GM10847 (cell line): Measurements from ENCODE around the gene PARP8.

Experiments
- POLR2A ChIP-seq: IDR thresholded peaks from 2 replicates; pipeline ENCODE4 v1.6.1; 2011; ENCODE audit not compliant: insufficient read length; ENCODE audit errors: extremely low read depth

PARP8 gene

GRCh38 chr5:50888751-50889150 lies 222.3 kb downstream of the PARP8 start:
- TF ChIP-seq POLR2A, result no peak

GRCh38 chr5:50889790-50890189 lies 223.4 kb downstream of the PARP8 start:
- no peak for TF ChIP-seq POLR2A
